A549 (cell line): ENCODE measurements around the gene CNTN3. TPM values are rescaled to one million over a fixed set of nuclear protein-coding genes. Genes with fewer than 3 reads are reported as not detected.

Experiments used
- ATAC-seq, 2 experiments: fragments of 200-7000 bp in 1 of 2; fragments of >200 bp in 1 of 2; cut with Nextera tagmentation in 1 of 2; cut with Tn5 transposase in 1 of 2; 3 replicates each; pipeline versions ENCODE4 v1.8.0 to v1.9.1; 2018 to 2020; ENCODE audit warnings: mild to moderate bottlenecking in 1 of 2, moderate library complexity in 1 of 2
- CTCF ChIA-PET: fragments of 300-600 bp; sonication (Branson Sonifier 250); formaldehyde crosslinking; extraction: SDS; loops from one replicate; lab custom pipeline; 2021; ENCODE audit warnings: antibody characterized with exemption, inconsistent platforms; lab: Yijun Ruan, JAX
- POLR2A ChIA-PET: fragments of 350-600 bp; formaldehyde crosslinking; extraction: SDS; loops from one replicate; lab custom pipeline; 2021; ENCODE audit warnings: antibody characterized with exemption, inconsistent platforms; lab: Yijun Ruan, JAX
- DNase-seq, 2 experiments: peaks; one replicate each; pipeline versions ENCODE4 v3.0.0 to v3.0.0-alpha.2; 2011 to 2016; ENCODE audit warnings: low read depth in 1 of 2, low spot score in 1 of 2
- FAIRE-seq: peaks from 2 replicates; lab custom pipeline; 2011; peaks lifted over from hg19 to GRCh38; lab: Jason Lieb, UNC
- H3K27ac ChIP-seq, 2 experiments: fragments of >200 bp; sonication (Bioruptor Twin); formaldehyde crosslinking; 3 replicates each; pipeline ENCODE4 v1.5.1; 2016 to 2017
- H3K4me1 ChIP-seq: fragments of >200 bp; sonication (Bioruptor Twin); formaldehyde crosslinking; 3 replicates; pipeline ENCODE4 v1.6.1; 2016
- H3K4me2 ChIP-seq: fragments of >200 bp; sonication (Bioruptor Twin); formaldehyde crosslinking; 3 replicates; pipeline ENCODE4 v1.6.1; 2016
- H3K4me3 ChIP-seq: fragments of >200 bp; sonication (Bioruptor Twin); formaldehyde crosslinking; 3 replicates; pipeline ENCODE4 v1.5.1; 2016
- H3K9me3 ChIP-seq: fragments of >200 bp; sonication (Bioruptor Twin); formaldehyde crosslinking; 3 replicates; pipeline ENCODE4 v1.6.1; 2016
- CBX8 ChIP-seq: fragments of 200-600 bp; sonication (generic); IDR thresholded peaks from 2 replicates; pipeline ENCODE4 v1.6.1; 2016
- CHD4 ChIP-seq: fragments of 200-600 bp; sonication (generic); IDR thresholded peaks from 2 replicates; pipeline ENCODE4 v1.6.1; 2016; ENCODE audit warnings: antibody characterized with exemption, mild to moderate bottlenecking, borderline replicate concordance
- CTCF ChIP-seq: fragments of >200 bp; sonication (Bioruptor Twin); formaldehyde crosslinking; IDR thresholded peaks from 3 replicates; pipeline ENCODE4 v1.5.1; 2016
- E2F6 ChIP-seq: IDR thresholded peaks from 2 replicates; pipeline ENCODE4 v1.6.1; 2012; ENCODE audit warnings: low read depth, borderline replicate concordance
- EHF ChIP-seq: fragments of 250-450 bp; sonication (Bioruptor Pico); IDR thresholded peaks from 2 replicates; pipeline ENCODE4 v1.5.0; 2020; ENCODE audit warnings: mild to moderate bottlenecking
- ELK1 ChIP-seq: fragments of 150-350 bp; IDR thresholded peaks from 2 replicates; pipeline ENCODE4 v1.6.1; 2014; ENCODE audit warnings: low read depth, mild to moderate bottlenecking, low read length
- EP300 ChIP-seq, 2 experiments: fragments of >200 bp; sonication (Bioruptor Twin); formaldehyde crosslinking; IDR thresholded peaks; 2 replicates in 1 of 2; 3 replicates in 1 of 2; pipeline ENCODE4 v1.6.1; 2016 to 2017
- FOSL2 ChIP-seq, 2 experiments: fragments of 450-650 bp in 1 of 2; fragments of >200 bp in 1 of 2; sonication (Bioruptor Twin) in 1 of 2; formaldehyde crosslinking; IDR thresholded peaks; 2 replicates each; pipeline versions ENCODE4 v1.5.0 to v1.6.1; 2016 to 2020; ENCODE audit warnings: mild to moderate bottlenecking in 1 of 2, moderate library complexity in 1 of 2
- FOXS1 ChIP-seq: fragments of 250-450 bp; sonication (Bioruptor Pico); IDR thresholded peaks from 2 replicates; pipeline ENCODE4 v1.5.0; 2020; ENCODE audit warnings: mild to moderate bottlenecking, moderate library complexity
- HEYL ChIP-seq: fragments of 250-450 bp; sonication (Bioruptor Pico); IDR thresholded peaks from 2 replicates; pipeline ENCODE4 v1.8.0; 2021; ENCODE audit warnings: mild to moderate bottlenecking, moderate library complexity
- HOXA7 ChIP-seq: fragments of 250-450 bp; sonication (Bioruptor Pico); IDR thresholded peaks from 2 replicates; pipeline ENCODE4 v1.5.0; 2020; ENCODE audit warnings: mild to moderate bottlenecking, moderate library complexity
- HOXB5 ChIP-seq: fragments of 250-450 bp; sonication (Bioruptor Pico); IDR thresholded peaks from 2 replicates; pipeline ENCODE4 v1.5.0; 2020; ENCODE audit warnings: mild to moderate bottlenecking, moderate library complexity
- JUN ChIP-seq, 2 experiments: fragments of >200 bp; sonication (Bioruptor Twin); formaldehyde crosslinking; IDR thresholded peaks; 2 replicates in 1 of 2; 3 replicates in 1 of 2; pipeline ENCODE4 v1.6.1; 2016 to 2017
- JUNB ChIP-seq: fragments of >200 bp; sonication (Bioruptor Twin); formaldehyde crosslinking; IDR thresholded peaks from 2 replicates; pipeline ENCODE4 v1.6.1; 2016
- KDM5A ChIP-seq: fragments of 200-600 bp; sonication (generic); IDR thresholded peaks from 2 replicates; pipeline ENCODE4 v1.6.1; 2016; ENCODE audit warnings: antibody characterized with exemption, mild to moderate bottlenecking
- MYC ChIP-seq: IDR thresholded peaks from 2 replicates; pipeline ENCODE4 v1.6.1; 2012; ENCODE audit warnings: mild to moderate bottlenecking, inconsistent platforms, low read length, improper control_type of control experiment, borderline replicate concordance
- PBX3 ChIP-seq: IDR thresholded peaks from 2 replicates; pipeline ENCODE4 v1.6.1; 2012
- POLR2A ChIP-seq: IDR thresholded peaks from 2 replicates; pipeline ENCODE4 v1.6.1; 2012; ENCODE audit warnings: mild to moderate bottlenecking, low read length
- RCOR1 ChIP-seq: fragments of 150-350 bp; IDR thresholded peaks from 2 replicates; pipeline ENCODE4 v1.6.1; 2014; ENCODE audit warnings: antibody characterized with exemption, low read length, low read depth
- RNF2 ChIP-seq: fragments of 200-600 bp; sonication (generic); IDR thresholded peaks from 2 replicates; pipeline ENCODE4 v1.6.1; 2016; ENCODE audit warnings: low read depth, mild to moderate bottlenecking, antibody characterized with exemption, moderate library complexity, borderline replicate concordance
- SREBF2 ChIP-seq: fragments of 450-650 bp; IDR thresholded peaks from 2 replicates; pipeline ENCODE4 v1.6.1; 2014; ENCODE audit warnings: mild to moderate bottlenecking, moderate library complexity
- ZC3H11A ChIP-seq: fragments of 450-650 bp; IDR thresholded peaks from 2 replicates; pipeline ENCODE4 v1.6.1; 2014; ENCODE audit warnings: antibody characterized with exemption, mild to moderate bottlenecking
- ZNF302 ChIP-seq: fragments of 250-450 bp; sonication (Bioruptor Pico); IDR thresholded peaks from 2 replicates; pipeline ENCODE4 v1.9.0; 2021; ENCODE audit warnings: inconsistent platforms, mild to moderate bottlenecking, moderate library complexity
- WGBS: methylation state at CpG from one replicate; pipeline ENCODE4 v1.1.6; 2017; ENCODE audit errors: missing lambda C conversion rate; 5-methylcytosine and 5-hydroxymethylcytosine counted together
- polyA plus RNA-seq, 4 experiments: library from polyadenylated mRNA; depleted of rRNA in 3 of 4; stranded (reverse); fragments of >200 nt; fragmentation: RNase III in 1 of 4; extraction: RNeasy Plus Mini Kit Qiagen cat#74134 plus additional on column Dnase treatment in 1 of 4; gene quantifications; 2 replicates in 3 of 4; 3 replicates in 1 of 4; pipeline ENCODE4 v1.2.3, GENCODE V29; 2011 to 2017

CNTN3 gene
- polyA plus RNA-seq, 2 of the 4 experiments (the other 2 are of a cell fraction), result not detected

- TF ChIP-seq HOXB5 (CRISPR knock-in tag), result no peak
- no peak for TF ChIP-seq HEYL (CRISPR knock-in tag)
- TF ChIP-seq FOSL2 (IDR thresholded peaks at IDR 0.05), result no peak
- TF ChIP-seq FOSL2 (CRISPR knock-in tag; IDR thresholded peaks at IDR 0.05), result no peak
- no peak for TF ChIP-seq KDM5A
- TF ChIP-seq EP300 (IDR thresholded peaks at IDR 0.05), result no peak
- TF ChIP-seq ELK1, result no peak
- H3K4me3 ChIP-seq, result no peak overlapping the region
- H3K4me2 ChIP-seq, result no peak overlapping the region
Observed at GRCh38 chr3:74631351-74632140, 17.1 kb upstream of the CNTN3 start.

GRCh38 chr3:74630602-74631001, 16.1 kb upstream of the CNTN3 start:
- FAIRE-seq (no peak), ATAC-seq (no peak), DNase-seq (no peak)
- H3K4me1 ChIP-seq, result no peaks in the 10 kb centered on the region
- under 1% methylated on average over 4 of the region's 4 CpGs for WGBS
- POLR2A ChIA-PET, result no interaction called here
- H3K4me2 ChIP-seq, result no peak overlapping the region
- H3K27ac ChIP-seq, result no peak overlapping the region
- no peak overlapping the region for H3K4me3 ChIP-seq
- no peak for TF ChIP-seq MYC
- no peak for TF ChIP-seq ZNF302 (CRISPR knock-in tag)
- TF ChIP-seq RCOR1, result no peak
- no peak for TF ChIP-seq ELK1
- H3K9me3 ChIP-seq, result no peaks in the 10 kb centered on the region
- CTCF ChIA-PET, result no interaction called here

More at GRCh38 chr3:74631351-74632140, 17.1 kb upstream of the CNTN3 start:
- POLR2A ChIA-PET, result no interaction called here
- Histone ChIP-seq H3K4me1 (no peaks in the 10 kb centered on the region), H3K9me3 (no peaks in the 10 kb centered on the region), H3K27ac (no peak overlapping the region)
- ATAC-seq (no peak), FAIRE-seq (no peak), DNase-seq (no peak)
- WGBS, result 2% methylated on average over 3 of the region's 3 CpGs
- CTCF ChIA-PET, result no interaction called here

- ChIA-PET POLR2A (no interaction called here), CTCF (no interaction called here)
- H3K4me1 ChIP-seq, result no peaks in the 10 kb centered on the region
- FAIRE-seq, result no peak
- H3K4me3 ChIP-seq, result no peak overlapping the region
- DNase-seq, result no peak
- no peaks in the 10 kb centered on the region for H3K9me3 ChIP-seq
- no peak overlapping the region for H3K27ac ChIP-seq
- 2% methylated on average over 2 of the region's 2 CpGs for WGBS
- ATAC-seq, result no peak
- no peak overlapping the region for H3K4me2 ChIP-seq
- TF ChIP-seq CHD4, result no peak
- no peak for TF ChIP-seq E2F6
- TF ChIP-seq FOXS1 (CRISPR knock-in tag), result no peak
Observed at GRCh38 chr3:74626011-74626410, 11.6 kb upstream of the CNTN3 start.

- POLR2A ChIA-PET, result no interaction called here
- ATAC-seq (no peak), DNase-seq (no peak)
- 0% methylated on average over 3 of the region's 3 CpGs for WGBS
- Histone ChIP-seq H3K4me1 (no peaks in the 10 kb centered on the region), H3K9me3 (no peaks in the 10 kb centered on the region)
- no peak for TF ChIP-seq HOXA7 (CRISPR knock-in tag)
- no peak for TF ChIP-seq HEYL (CRISPR knock-in tag)
- TF ChIP-seq CBX8, result no peak
- no peak for TF ChIP-seq RNF2
- no peak for TF ChIP-seq PBX3
- TF ChIP-seq EP300 (IDR thresholded peaks at IDR 0.05), result no peak
- TF ChIP-seq JUN (IDR thresholded peaks at IDR 0.05), result no peak
- TF ChIP-seq JUNB, result no peak
- no peak for TF ChIP-seq HOXB5 (CRISPR knock-in tag)
- no peak for TF ChIP-seq POLR2A
- TF ChIP-seq CTCF, result no peak
- no peak for TF ChIP-seq RCOR1
- TF ChIP-seq EHF (CRISPR knock-in tag), result no peak
- TF ChIP-seq SREBF2, result no peak
- no peak for TF ChIP-seq ZC3H11A
- no peak for TF ChIP-seq KDM5A
- TF ChIP-seq, all 56 proteins: peak for 0
- no peak for FAIRE-seq
- CTCF ChIA-PET, result no interaction called here
- Histone ChIP-seq H3K4me2 (no peak overlapping the region), H3K27ac (no peak overlapping the region), H3K4me3 (no peak overlapping the region)
Observed at GRCh38 chr3:74624301-74624700, 9.8 kb upstream of the CNTN3 start.
